CD4-positive, CD25-positive, alpha-beta regulatory T cell (primary cell): Measurements from ENCODE around the gene NKPD1. TPM values are rescaled to one million over a fixed set of nuclear protein-coding genes. Genes with fewer than 3 reads are reported as not detected.

ENCODE experiments used
- ATAC-seq, 2 donors: fragments of 150-1000 bp; cut with Tn5 transposase; one replicate each; pipeline ENCODE4 v1.10.0; 2021; ENCODE audit warnings: low read depth in 2 of 2, moderate number of reproducible peaks in 2 of 2, moderate library complexity in 1 of 2
- DNase-seq, 3 donors: peaks; one replicate each; pipeline versions ENCODE4 v3.0.0 to v3.0.0-alpha.2; 2012 to 2022; ENCODE audit warnings: mixed read lengths in 1 of 3
- H3K27ac ChIP-seq: one replicate; pipeline ENCODE4 v1.7.0; 2013; ENCODE audit warnings: mild to moderate bottlenecking, low read length; ENCODE audit not compliant: insufficient read depth, poor library complexity, severe bottlenecking
- H3K27me3 ChIP-seq: one replicate; pipeline ENCODE4 v1.7.0; 2013; ENCODE audit warnings: low read length; ENCODE audit not compliant: control insufficient read depth, insufficient read depth
- H3K36me3 ChIP-seq: one replicate; pipeline ENCODE4 v1.7.0; 2013; ENCODE audit warnings: mild to moderate bottlenecking, low read length, moderate library complexity; ENCODE audit not compliant: control insufficient read depth, insufficient read depth
- H3K4me1 ChIP-seq: 2 replicates; pipeline ENCODE4 v1.7.0; 2013; ENCODE audit warnings: mild to moderate bottlenecking, low read length; ENCODE audit not compliant: insufficient read depth, control insufficient read depth, poor library complexity, severe bottlenecking
- H3K4me3 ChIP-seq: one replicate; pipeline ENCODE4 v1.7.0; 2013; ENCODE audit warnings: low read depth, mild to moderate bottlenecking, low read length, moderate library complexity
- H3K9me3 ChIP-seq, 2 experiments: 1 replicate in 1 of 2; 2 replicates in 1 of 2; pipeline ENCODE4 v1.7.0; 2013; ENCODE audit warnings: low read length in 2 of 2, mild to moderate bottlenecking in 1 of 2, moderate library complexity in 1 of 2; ENCODE audit not compliant: control insufficient read depth in 2 of 2
- H3K27ac Mint-ChIP-seq, 3 donors: one replicate each; pipeline ENCODE4 v1.8.0; 2020 to 2022; ENCODE audit warnings: mild to moderate bottlenecking in 3 of 3, mixed read lengths in 3 of 3, moderate library complexity in 2 of 3
- H3K27me3 Mint-ChIP-seq: one replicate; pipeline ENCODE4 v1.8.0; 2022; ENCODE audit warnings: mild to moderate bottlenecking, mixed read lengths
- H3K36me3 Mint-ChIP-seq: one replicate; pipeline ENCODE4 v1.8.0; 2020; ENCODE audit warnings: mixed read lengths
- H3K4me1 Mint-ChIP-seq, 4 donors: one replicate each; pipeline ENCODE4 v1.8.0; 2020 to 2022; ENCODE audit warnings: mixed read lengths in 4 of 4, mild to moderate bottlenecking in 1 of 4
- H3K4me3 Mint-ChIP-seq, 4 donors: one replicate each; pipeline ENCODE4 v1.8.0; 2020 to 2022; ENCODE audit warnings: mild to moderate bottlenecking in 4 of 4, mixed read lengths in 4 of 4, moderate library complexity in 3 of 4
- H3K9me3 Mint-ChIP-seq, 7 donors: one replicate each; pipeline ENCODE4 v1.8.0; 2020 to 2022; ENCODE audit warnings: mixed read lengths in 7 of 7, mild to moderate bottlenecking in 3 of 7, moderate library complexity in 2 of 7
- polyA plus RNA-seq, 4 donors: library from polyadenylated mRNA; unstranded; fragments of 300-500 nt; fragmentation: Illumina TruSeq; gene quantifications; one replicate each; pipeline ENCODE4 v1.2.3, GENCODE V29; 2021
- total RNA-seq: library from RNA; stranded (reverse); gene quantifications from one replicate; pipeline ENCODE4 v1.2.3, GENCODE V29; 2022

Gene NKPD1
- total and polyA plus RNA-seq, 5 donors from 2014 or later = 0.05 to 0.72 (median 0.21) TPM

DNA sequence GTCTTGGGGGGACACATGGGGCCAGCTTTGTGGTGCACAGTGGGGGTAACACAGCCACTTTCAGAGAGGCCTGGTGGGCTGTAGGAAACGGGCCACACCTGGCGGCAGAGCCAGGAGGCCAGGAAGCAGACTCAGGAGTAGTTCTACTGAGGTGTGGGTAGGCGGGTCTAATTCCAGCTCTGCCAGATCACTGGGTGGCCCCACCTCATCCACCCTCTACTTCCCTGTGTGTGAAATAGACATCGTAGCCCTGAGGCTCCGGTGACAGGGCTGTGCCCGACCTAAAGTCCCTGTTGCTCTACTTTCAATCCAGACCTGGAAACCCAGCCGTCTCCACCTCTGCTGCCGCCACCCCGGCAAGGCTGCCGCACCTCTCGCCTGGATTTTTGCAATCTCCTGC, 4.0 kb downstream of the NKPD1 start:
- no peak for ATAC-seq
- no peak overlapping the region for H3K4me3 ChIP-seq
- DNase-seq = no peak
- H3K27me3 Mint-ChIP-seq = peaks cover 20% of the 10 kb centered on the region
- H3K4me1 Mint-ChIP-seq = peaks cover 0 to 23% (median 7%) of the 10 kb centered on the region in 4 donors
- H3K27ac Mint-ChIP-seq = no peak overlapping the region
- peaks cover 24% of the 10 kb centered on the region for H3K4me1 ChIP-seq
- no peaks in the 10 kb centered on the region for H3K27me3 ChIP-seq
- H3K36me3 Mint-ChIP-seq = no peaks in the 10 kb centered on the region
- H3K9me3 Mint-ChIP-seq = peaks cover 0 to 2% (median 0%) of the 10 kb centered on the region in 7 donors
- no peaks in the 10 kb centered on the region for H3K36me3 ChIP-seq
- H3K27ac ChIP-seq = no peak overlapping the region
- no peak overlapping the region for H3K4me3 Mint-ChIP-seq
- H3K9me3 ChIP-seq = no peaks in the 10 kb centered on the region

DNA sequence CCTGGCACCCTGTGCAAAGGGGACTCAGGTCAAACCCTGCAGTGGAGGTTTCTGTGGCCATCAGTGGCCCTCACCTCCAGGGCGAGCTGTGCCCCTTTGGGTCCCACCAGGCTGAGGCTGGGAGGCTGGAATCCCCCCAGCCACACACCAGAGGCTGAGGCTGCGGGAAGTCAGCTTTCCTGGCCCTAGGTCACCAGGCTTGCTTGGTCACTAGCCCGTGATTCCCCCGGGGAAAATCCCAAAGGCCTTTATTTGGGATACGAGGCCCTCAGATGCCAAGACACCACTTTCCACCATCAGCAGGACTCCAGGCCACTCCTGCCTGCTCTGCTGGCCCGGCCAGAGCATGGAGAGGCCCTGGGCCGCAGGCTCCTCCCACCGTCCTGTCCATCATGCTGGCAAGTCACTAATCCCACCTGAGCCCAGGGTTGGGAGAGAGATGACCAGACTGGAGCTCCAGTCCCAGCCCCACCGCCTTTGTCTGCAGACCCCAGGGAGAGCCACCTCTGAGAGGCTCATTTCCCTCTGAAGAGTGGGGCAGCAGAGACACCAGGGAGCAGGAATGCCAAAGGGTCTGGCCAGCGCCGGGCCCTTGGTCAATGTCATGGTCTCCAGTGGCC, 4.7 kb downstream of the NKPD1 start:
- no peak overlapping the region for H3K27ac ChIP-seq
- no peak overlapping the region for H3K27ac Mint-ChIP-seq

DNA sequence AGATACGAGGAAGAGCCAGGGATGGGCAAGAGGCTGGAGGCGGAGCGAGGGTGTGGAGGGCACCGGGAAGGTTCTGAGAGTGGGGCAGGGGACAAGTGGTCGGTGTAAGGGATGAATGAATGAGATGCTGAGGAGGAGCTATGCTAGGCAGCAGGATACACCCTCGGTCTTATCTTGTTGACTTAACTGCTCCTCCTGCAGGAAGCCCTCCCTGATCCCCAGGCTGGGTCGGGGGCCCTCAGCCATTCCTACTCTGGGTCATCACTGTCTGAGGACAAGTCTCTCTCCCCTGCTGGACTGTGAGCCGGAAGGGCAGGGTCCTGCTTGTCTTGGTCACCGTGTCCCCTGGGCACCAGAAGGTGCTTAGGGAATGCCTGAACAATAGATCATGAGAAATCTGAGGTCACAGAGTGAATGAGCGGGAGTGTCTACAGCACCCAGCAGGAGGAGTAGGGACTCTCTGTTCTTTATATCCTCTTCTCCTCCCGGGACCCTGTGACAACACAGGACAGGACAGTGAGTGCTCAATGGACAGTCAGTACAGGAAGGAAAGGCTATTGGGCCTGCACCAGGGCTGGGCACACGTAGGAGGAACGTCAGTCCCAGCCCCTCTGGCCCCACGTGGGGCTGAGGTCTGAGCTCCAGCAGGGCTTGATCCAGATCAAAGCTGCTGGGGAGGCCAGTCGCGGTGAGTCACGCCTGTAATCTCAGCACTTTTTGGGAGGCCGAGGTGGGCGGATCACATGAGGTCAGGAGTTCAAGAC, 6.5 kb downstream of the NKPD1 start:
- Mint-ChIP-seq H3K9me3 (peaks cover 0 to 2% (median 0%) of the 10 kb centered on the region in 7 donors), H3K36me3 (no peaks in the 10 kb centered on the region), H3K27ac (peak overlapping the region in 1 of 3 donors; percentile 63), H3K4me3 (peak overlapping the region in 3 of 4 donors; percentile 67 to 84 (median 77)), H3K27me3 (peaks cover 20% of the 10 kb centered on the region), H3K4me1 (peaks cover 0 to 28% (median 4%) of the 10 kb centered on the region in 4 donors)
- Histone ChIP-seq H3K27ac (no peak overlapping the region), H3K4me1 (peaks cover 26% of the 10 kb centered on the region), H3K27me3 (no peaks in the 10 kb centered on the region), H3K4me3 (no peak overlapping the region), H3K9me3 (no peaks in the 10 kb centered on the region), H3K36me3 (no peaks in the 10 kb centered on the region)
- ATAC-seq (no peak), DNase-seq (no peak)

More for the DNA sequence above, 4.7 kb downstream of the NKPD1 start:
- Histone ChIP-seq H3K9me3 (no peaks in the 10 kb centered on the region), H3K36me3 (no peaks in the 10 kb centered on the region), H3K4me3 (no peak overlapping the region), H3K4me1 (peaks cover 26% of the 10 kb centered on the region), H3K27me3 (no peaks in the 10 kb centered on the region)
- Mint-ChIP-seq H3K36me3 (no peaks in the 10 kb centered on the region), H3K9me3 (peaks cover 0 to 2% (median 0%) of the 10 kb centered on the region in 7 donors), H3K27me3 (peaks cover 20% of the 10 kb centered on the region), H3K4me1 (peaks cover 0 to 27% (median 7%) of the 10 kb centered on the region in 4 donors), H3K4me3 (no peak overlapping the region)
- ATAC-seq (no peak), DNase-seq (no peak)

DNA sequence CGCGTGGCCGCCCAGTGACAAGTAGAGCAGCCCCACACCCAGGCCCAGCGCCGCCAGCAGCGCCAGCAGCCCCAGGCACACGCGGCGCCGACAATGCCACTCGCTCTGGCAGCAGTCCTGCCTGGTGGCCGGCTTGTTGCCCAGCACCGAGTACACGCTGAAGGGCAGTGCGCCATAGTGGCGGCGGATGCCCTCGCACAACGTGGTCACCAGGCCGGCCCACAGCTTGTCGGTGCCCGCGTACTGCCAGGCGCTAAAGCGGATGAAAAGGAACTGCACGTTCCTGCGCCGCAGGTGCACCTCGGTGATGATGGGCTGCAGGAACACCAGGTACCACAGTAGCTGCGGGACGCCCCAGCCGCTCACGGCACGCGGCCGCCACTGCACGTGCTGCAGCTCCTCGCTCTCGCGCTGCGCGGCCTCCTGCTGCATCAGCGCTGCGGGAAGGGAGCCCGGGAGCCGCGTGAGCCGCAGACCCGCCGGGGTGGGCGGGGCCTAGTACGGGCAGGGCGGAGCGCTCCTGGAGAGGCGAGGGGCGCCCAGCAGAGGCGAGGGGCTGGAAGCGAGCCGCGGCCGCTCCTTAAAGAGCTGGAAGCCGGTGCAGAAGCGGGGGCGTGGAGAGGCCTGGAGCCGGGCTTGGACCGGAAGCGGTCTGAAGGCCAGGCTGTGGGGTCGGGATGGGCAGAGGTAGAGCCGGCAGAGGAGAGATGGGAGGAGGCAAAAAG, 7.3 kb downstream of the NKPD1 start:
- Mint-ChIP-seq H3K36me3 (no peaks in the 10 kb centered on the region), H3K9me3 (peaks cover 0 to 2% (median 0%) of the 10 kb centered on the region in 7 donors), H3K27ac (peak overlapping the region in 1 of 3 donors; percentile 63), H3K4me3 (peak overlapping the region; percentile 82 to 86 (median 84)), H3K27me3 (peaks cover 20% of the 10 kb centered on the region), H3K4me1 (peaks cover 0 to 29% (median 5%) of the 10 kb centered on the region in 4 donors)
- H3K4me1 ChIP-seq = peaks cover 26% of the 10 kb centered on the region
- H3K27me3 ChIP-seq = no peaks in the 10 kb centered on the region
- H3K27ac ChIP-seq = no peak overlapping the region
- ATAC-seq (peak; percentile 16 to 39), DNase-seq (peak; percentile 17 to 53 (median 19))
- no peaks in the 10 kb centered on the region for H3K9me3 ChIP-seq
- no peaks in the 10 kb centered on the region for H3K36me3 ChIP-seq
- no peak overlapping the region for H3K4me3 ChIP-seq

DNA sequence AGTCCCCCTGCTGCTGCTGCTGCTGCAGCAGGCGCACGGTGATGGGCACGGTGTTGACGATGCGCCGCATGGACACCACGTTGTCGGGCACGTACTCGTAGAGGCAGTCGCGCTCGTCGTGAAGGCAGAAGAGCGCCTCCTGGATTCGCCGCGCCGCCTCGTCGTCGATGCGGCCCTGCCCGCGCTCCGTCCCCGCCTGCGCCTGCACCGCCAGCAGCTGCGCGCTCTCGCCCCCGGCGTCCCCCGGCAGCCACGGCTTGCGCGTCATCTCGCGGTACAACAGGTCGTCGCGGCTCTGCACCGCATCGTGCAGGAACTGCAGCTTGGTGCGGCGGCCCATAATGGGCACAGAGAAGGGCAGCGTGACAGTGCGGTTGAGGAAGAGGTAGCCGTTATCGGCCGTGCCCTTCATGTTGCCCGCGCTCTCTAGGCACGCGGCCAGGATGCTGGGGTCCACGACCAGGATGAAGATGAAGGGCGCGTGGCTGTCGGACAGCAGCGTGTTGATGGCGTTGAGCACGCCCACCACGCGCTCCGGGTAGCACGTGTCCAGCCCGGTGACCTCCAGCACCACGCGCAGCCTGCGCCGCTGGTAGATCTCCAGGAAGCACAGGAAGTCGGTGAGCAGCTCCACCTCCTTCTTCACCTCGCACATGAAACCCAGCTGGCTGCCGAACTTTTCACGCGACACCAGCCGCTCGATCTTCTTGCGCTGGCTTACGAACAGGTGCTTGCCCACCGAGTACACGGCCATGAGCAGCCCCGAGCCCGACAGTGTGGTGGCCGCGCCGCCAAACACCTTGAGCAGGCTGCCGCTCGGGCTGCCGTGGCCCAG, 8.1 kb downstream of the NKPD1 start:
- no peak overlapping the region for H3K4me3 ChIP-seq
- H3K4me3 Mint-ChIP-seq = peak overlapping the region; percentile 73 to 86 (median 83)
- peaks cover 20% of the 10 kb centered on the region for H3K27me3 Mint-ChIP-seq
- no peaks in the 10 kb centered on the region for H3K9me3 ChIP-seq
- H3K36me3 ChIP-seq = no peaks in the 10 kb centered on the region
- no peaks in the 10 kb centered on the region for H3K27me3 ChIP-seq
- ATAC-seq = peak; percentile 64 to 68
- H3K4me1 ChIP-seq = peaks cover 26% of the 10 kb centered on the region
- no peaks in the 10 kb centered on the region for H3K36me3 Mint-ChIP-seq
- no peak overlapping the region for H3K27ac ChIP-seq
- H3K4me1 Mint-ChIP-seq = peaks cover 0 to 29% (median 5%) of the 10 kb centered on the region in 4 donors
- DNase-seq = peak in 2 of 3 donors; percentile 56 to 83
- peaks cover 0 to 2% (median 0%) of the 10 kb centered on the region in 7 donors for H3K9me3 Mint-ChIP-seq
- peak overlapping the region in 2 of 3 donors; percentile 36 to 52 for H3K27ac Mint-ChIP-seq

DNA sequence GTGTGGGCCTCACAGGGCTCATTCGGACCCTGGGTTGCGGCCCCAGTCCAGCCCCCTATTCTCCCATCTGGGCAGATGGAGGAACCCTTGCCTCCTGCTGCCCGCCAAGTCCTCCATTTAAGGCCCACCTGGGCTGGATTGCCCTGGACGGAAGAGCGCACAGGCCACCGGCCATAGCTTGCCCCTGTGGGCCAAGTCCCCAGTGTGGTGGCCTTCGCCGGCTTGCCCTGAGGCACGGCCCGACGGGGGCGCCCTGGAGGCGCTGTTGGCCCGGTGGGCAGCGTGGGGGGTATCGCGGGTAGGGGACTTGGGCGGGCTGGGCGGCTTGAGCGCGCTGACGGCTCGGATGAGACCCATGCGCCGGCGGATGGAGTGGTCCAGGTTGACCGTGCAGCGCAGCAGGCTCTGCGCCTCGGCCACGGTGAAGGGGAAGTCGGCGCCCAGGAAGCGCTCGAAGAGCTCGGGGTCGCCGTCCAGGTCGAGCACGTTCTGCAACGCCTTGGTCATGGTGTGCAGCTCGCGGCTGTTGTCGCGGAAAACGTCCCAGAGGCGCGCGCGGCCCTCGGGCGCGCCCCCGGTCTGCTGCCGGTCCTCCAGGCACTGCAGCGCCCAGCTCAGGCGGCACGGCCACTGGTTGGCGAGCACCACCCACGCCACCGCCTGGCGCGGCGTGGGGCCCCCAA, 8.8 kb downstream of the NKPD1 start:
- DNase-seq (no peak), ATAC-seq (no peak)
- H3K4me3 Mint-ChIP-seq = peak overlapping the region in 3 of 4 donors; percentile 29 to 73 (median 63)
- no peak overlapping the region for H3K27ac Mint-ChIP-seq
- no peaks in the 10 kb centered on the region for H3K36me3 Mint-ChIP-seq
- Histone ChIP-seq H3K9me3 (no peaks in the 10 kb centered on the region), H3K4me1 (peaks cover 26% of the 10 kb centered on the region), H3K36me3 (no peaks in the 10 kb centered on the region), H3K27ac (no peak overlapping the region), H3K27me3 (no peaks in the 10 kb centered on the region), H3K4me3 (no peak overlapping the region)
- H3K9me3 Mint-ChIP-seq = peaks cover 0 to under 1% (median 0%) of the 10 kb centered on the region in 7 donors
- H3K27me3 Mint-ChIP-seq = peaks cover 20% of the 10 kb centered on the region
- peaks cover 0 to 31% (median 5%) of the 10 kb centered on the region in 4 donors for H3K4me1 Mint-ChIP-seq
